GM21528 (cell line): ENCODE measurements around the gene CXCL16.

Experiments
- ATAC-seq: cut with Tn5 transposase; IDR thresholded peaks from one replicate; pipeline ENCODE4 v1.9.1; 2021; ENCODE audit warnings: mild to moderate bottlenecking, moderate library complexity; ENCODE audit not compliant: unreplicated experiment, low FRiP score

Gene CXCL16

DNA sequence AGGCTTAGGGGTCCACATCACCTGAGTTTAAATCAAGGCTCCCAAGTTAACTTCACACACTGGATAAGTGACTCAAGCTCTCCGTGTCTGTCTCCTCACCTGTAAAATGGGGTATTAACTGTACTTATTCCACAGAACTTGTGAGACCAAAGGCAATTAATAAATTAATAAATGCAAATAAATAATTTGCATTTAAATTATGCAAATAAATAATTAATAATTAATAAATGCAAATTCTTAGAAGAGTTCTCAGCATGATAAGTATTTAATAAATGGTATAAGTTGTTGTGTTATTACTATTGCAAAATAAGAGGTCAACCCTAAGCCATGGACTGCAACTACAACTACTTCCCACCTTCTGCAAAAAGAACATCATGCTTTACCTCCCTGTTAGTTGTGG, 13.7 kb upstream of the CXCL16 start:
- ATAC-seq, result no peak

DNA sequence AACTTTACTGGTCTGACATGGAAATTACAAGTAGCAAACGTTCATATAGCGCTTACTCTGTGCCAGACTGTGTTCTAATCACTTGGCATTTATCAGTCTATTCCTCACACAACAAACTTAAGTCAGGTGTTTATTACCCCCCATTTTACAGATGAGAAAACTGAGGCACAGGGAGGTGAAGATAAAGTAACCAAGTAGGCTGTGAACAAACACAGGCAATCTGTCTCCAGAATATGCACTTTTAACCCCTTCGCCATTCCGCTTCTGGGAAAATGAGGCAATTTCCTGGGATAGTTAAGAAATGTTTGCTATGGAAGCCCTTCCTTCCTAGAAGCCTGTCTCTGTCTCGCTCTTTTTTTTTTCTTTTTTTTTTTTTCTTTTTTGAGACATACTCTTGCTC, 12.2 kb upstream of the CXCL16 start:
- no peak for ATAC-seq

GRCh38 chr17:4750606-4751005, 10.9 kb upstream of the CXCL16 start:
- no peak for ATAC-seq

- ATAC-seq, result no peak
Observed at GRCh38 chr17:4748686-4749085, 9.0 kb upstream of the CXCL16 start.

DNA sequence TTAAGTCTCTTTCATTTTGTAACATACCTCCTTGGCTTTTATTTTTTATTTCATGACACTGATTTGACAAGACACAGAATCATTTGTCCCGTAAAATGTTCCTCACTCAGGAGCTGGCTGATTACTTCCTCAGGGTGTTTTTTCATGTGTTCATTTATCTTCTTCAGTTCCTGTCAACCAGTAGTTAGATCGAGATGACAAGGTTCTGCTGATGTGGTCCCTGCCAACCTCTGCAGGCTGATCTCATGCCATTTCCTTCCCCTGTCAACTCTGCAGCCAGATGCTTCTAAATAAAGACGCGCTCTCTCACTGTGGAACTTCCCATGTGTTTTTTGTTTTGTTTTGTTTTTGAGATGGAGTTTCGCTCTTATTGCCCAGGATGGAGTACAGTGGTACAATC, 8.1 kb upstream of the CXCL16 start:
- no peak for ATAC-seq

DNA sequence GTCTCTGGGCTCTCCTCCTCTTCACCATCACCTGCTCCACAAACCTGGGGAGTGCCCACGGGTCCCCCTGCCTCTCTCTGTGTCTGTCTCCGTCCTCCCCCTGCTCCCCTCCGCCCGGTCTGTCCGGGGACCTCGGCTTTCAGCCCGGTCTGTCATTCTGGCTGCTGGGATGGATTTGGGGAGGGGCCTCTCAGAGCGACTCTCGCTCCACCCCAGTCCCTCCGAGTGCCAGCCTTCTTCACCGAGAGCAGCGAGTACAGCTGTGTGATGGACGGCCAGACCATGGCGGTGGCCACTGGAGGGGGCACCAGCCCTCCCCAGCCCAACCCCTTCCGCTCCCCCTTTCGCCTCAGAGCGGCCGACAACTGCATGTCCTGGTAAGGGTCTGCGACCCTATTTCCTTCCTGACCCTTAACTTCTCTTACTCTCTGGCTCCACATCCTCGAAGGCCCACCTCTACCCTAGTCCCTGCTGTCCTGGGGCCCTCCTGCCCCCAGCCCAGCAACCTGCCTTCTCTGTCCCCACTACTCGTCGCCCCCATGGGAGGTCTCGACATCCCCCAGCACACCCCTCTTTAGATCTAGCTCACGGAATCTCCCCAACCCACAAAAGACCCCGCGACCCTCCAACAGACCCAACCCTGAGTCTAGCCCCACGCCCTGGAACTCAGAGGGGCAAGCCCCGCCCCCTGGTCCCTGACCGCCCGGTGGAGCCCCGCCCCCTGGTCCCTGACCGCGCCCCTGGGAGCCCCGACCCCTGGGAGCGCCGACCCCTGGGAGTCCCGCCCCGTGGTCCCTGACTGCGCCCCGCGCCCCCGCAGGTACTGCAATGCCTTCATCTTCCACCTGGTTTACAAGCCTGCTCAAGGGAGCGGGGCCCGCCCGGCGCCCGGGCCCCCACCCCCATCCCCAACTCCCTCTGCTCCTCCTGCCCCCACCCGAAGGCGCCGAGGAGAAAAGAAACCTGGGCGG, 5.6 kb upstream of the CXCL16 start:
- no peak for ATAC-seq

GRCh38 chr17:4743898-4744297, 4.2 kb upstream of the CXCL16 start:
- ATAC-seq, result no peak

DNA sequence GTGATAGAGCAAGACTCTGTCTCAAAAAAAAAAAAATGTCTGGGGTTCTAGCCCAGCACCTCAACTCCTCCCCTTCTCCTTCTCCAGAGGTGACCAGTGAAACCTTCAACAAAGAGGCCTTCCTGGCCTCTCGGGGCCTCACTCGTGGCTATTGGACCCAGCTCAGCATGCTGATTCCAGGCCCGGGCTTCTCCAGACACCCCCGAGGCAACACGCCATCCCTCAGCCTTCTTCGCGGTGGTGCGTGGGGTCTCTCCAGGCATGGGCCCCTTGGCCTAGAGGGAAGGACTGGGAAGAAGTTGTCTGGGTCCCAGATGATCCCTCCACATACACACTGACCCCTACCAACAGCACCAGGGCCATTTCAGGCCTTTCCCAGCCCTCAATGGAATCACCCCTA, 3.5 kb upstream of the CXCL16 start:
- ATAC-seq, result no peak

DNA sequence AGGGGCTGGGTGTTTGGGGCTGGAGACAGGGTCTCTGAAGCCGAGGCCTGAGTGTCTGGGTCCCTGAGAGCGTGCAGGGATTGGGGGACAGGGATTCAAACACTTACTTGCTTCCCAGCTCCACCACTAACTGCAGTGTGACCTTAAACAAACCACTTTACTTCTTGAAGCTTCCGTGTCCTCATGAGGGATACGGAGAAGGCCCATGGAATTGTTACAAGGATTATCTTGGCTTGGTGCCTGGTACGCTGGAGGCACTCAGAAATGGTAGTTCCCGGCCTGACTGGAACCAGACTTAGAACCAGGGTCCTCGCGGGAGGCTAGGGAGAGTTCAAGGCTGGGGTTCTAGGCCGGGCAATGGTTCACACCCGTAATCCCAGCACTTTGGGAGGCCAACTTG, 2.9 kb upstream of the CXCL16 start:
- ATAC-seq, result no peak

GRCh38 chr17:4742133-4742532, 2.4 kb upstream of the CXCL16 start:
- no peak for ATAC-seq

DNA sequence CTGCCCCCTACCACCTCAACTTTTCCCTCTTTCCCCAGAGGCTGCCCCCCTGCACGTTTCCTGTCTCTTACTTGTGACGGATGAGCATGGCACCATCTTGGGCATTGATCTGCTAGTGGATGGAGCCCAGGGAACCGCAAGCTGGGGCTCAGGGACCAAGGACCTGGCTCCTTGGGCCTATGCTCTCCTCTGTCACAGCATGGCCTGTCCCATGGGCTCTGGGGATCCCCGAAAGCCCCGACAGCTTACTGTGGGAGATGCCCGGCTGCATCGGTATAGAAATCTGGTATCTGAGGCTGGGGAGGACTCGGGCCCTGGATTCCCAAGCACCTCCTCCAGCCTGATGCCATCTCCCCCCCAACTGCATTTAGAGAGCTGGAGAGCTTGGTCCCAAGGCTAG, 1.8 kb upstream of the CXCL16 start:
- no peak for ATAC-seq

- no peak for ATAC-seq
Observed at GRCh38 chr17:4740584-4740983, 856 bp upstream of the CXCL16 start.

DNA sequence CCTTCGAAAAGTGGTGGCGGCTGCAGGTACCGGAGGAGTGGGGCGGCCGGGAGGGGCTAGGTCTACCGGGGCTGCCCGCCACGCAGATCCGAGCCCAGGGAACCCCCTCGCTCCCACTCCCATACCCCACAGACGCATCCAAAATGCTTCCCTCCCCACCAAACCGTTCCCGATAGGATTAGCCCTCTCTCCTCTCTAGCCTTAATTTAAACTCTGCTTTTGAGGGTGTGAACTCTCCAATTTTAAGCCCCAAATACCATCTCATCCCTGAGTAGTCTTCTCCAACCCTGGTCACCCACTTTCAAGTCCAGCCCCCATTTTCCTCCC, 260 bp upstream of the CXCL16 start:
- ATAC-seq, result no peak

GRCh38 chr17:4738136-4739121, 1.3 kb downstream of the CXCL16 start:
- ATAC-seq, result no peak

DNA sequence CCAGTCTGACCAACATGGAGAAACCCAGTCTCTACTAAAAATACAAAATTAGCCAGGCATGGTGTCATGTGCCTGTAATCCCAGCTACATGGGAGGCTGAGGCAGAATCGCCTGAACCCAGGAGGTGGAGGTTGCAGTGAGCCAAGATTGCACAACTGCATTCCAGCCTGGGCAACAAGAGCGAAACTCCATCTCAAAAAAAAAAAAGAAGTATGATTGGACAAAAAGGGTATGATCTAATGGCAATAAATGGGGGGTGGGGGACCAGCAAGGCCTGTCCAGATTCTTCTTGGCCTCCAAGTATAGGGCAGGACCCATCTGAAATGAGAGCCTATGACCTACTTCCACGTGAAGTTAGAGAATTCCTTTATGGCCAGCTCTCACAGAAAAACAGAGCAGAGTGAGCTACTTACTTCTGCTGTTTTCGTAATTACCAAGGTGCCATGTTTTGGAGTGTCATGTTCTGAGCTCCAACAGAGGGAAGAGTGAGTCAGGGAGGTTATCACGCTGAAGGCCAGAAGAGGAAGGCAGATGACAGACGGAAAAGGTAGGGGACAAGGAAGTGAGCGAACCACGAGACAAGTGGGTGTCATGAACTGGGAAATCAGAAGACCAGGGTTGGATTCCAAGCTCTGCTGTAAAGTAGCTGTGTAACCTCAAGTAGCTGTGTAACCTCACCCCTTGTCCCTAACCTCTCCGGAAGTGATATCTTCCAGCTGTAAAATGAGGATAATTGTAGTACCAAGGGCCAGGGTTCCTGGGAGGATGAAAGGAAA, 3.7 kb downstream of the CXCL16 start:
- no peak for ATAC-seq

DNA sequence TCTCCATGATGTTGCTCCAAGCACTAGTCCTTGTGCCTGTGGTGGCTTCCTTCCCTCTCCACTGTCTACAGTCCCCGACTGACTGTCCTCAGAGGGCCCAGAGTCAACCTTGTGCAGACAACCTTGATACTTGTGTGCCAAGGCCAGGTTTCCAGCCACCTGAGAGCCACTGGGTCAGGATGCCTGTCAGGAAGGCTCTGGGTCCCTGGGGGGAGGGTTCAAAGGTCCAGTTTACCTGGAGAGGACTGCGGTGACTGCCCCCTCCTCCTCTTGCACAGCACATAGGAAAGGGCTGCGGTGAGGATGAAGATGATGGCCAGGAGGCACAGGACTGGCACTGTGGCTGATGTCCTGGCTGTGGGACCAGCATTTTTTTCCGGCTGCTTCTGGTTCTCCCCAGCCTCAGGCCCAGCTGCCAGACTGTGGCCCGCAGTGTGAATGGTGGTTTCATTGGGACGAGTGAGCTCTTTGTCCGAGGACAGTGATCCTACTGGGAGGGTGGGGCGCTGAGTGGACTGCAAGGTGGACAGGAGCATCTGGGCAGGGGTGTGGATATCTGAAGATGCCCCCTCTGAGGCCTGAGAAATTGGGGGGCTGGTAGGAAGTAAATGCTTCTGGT, 4.8 kb downstream of the CXCL16 start:
- ATAC-seq, result no peak

- no peak for ATAC-seq
Observed at GRCh38 chr17:4733073-4733531, 6.6 kb downstream of the CXCL16 start.

GRCh38 chr17:4728124-4728523, 11.6 kb downstream of the CXCL16 start:
- no peak for ATAC-seq

DNA sequence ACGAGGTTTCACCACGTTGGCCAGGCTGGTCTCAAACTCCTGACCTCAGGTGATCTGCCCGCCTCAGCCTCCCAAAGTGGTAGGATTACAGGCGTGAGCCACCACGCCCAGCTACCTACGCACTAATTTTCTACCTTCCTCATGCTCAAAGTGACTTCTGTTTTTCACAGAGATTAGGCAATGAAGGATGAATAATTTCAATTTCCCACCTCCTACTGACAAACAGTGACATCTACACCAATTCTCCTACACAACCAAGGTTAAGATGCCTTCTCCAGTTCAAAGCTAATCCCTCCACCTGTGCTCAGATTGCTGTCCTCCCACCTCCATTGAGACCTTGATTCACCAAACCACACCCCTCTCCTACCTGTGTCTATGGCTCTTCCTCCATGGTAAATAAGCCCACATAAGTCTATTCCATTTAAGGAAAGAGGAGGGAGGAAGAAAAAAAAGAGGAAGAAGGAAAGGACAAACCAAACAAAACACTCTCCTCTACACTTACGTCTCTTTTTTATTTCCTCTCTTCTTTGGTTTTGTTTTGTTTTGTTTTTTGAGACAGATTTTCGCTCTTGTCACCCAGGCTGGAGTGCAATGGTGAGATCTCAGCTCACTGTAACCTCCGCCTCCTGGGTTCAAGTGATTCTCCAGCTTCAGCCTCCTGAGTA, 13.9 kb downstream of the CXCL16 start:
- ATAC-seq, result no peak

DNA sequence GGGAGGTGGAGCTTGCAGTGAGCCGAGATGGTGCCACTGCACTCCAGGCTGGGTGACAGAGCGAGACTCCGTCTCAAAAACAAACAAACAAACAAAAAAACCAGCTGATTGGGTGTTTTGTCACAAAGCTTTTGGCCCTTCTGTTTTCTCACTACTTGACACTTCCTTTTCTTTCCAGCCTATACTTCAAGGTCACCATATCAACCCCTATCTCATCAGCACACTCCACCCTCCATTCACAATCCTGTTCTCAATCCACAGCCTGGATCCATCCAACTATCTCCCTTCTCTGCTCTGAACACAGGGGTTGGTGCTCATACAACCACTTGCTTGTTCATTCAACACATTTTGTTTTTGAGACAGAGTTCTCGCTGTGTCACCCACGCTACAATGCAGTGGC, 15.1 kb downstream of the CXCL16 start:
- no peak for ATAC-seq
